IPS-11a (cell line): ENCODE measurements around the gene SH3RF3.

Experiments
- H3K4me3 ChIP-seq: one replicate; pipeline ENCODE4 v1.5.1; 2013; ENCODE audit warnings: low read depth, low read length, control low read depth

SH3RF3 gene

DNA sequence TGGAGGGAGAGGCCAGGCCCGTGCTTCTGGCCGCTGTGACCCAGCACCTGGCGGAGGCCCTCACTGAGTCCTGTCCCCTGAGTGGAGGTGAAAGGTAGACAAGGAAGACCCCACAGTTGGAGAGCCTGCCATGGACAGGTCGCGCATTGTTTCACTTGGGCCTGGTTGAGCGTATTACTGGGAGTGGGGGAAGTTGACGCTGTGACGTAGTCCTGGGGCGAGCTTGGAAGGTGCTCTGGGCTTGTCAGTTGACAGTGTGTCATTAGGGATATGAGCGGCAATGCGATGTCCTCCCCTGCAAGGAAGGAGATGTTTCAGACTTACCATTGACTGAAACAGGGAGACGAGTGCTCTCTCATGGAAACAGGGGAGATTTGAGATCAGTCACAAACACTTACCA, 127.1 kb downstream of the SH3RF3 start:
- no peak overlapping the region for H3K4me3 ChIP-seq

DNA sequence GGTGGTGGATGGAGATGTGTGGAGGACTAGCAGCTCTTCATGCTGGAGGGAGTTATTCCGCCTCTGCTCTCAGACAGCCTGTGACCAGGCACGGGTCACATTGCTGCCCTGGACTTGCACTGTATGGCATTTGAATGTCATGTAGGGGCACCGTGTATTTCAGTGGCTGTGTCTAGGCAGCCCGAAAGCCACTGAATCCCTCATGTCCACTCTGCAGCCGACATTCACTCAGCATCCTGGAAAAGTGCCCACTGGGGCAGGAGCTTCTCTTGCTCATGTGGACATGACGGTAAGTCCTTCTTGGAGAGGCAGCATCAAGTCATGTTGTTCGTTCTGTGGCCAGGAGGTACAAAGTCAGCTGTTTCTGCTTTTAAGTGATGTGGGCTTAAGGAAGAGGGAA, 127.9 kb downstream of the SH3RF3 start:
- H3K4me3 ChIP-seq, result no peak overlapping the region

DNA sequence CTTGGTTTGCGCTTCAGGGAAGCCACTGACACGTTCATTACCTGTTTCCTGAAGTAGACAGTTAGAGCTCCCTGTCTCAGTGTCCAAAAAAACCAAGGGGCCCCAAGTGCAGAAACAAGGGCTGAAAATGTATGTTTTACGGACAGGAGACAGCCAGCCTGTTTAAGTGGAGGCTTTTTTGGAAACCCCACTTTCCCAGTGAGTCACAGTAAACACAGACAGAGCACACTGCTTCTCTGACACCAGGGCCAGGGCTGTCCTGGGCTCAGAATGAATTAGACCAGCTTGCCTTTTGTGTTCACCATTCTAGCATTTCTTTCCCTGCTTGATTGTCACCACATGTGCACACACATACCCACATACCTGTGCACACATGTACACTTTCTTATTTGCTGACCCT, 128.6 kb downstream of the SH3RF3 start:
- no peak overlapping the region for H3K4me3 ChIP-seq

DNA sequence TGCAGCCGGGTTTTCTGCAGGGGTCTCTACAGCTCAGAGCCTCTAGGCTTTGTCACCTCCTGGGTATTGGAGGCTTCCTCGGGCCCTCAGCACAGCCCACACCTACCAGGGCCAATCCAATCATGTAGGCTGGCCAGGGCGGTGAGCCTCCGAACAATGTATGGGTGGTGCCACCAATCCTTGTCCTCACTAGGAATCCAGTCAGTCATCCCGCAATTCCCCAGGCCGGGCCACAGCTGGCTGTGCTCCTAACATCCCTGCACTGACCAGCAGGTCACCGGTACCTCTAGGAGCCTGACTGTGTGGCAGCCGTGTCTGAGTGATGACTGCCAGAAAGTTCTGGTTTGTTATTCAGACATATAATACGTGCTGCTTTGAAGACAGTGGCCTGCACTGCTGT, 129.4 kb downstream of the SH3RF3 start:
- H3K4me3 ChIP-seq, result no peak overlapping the region

DNA sequence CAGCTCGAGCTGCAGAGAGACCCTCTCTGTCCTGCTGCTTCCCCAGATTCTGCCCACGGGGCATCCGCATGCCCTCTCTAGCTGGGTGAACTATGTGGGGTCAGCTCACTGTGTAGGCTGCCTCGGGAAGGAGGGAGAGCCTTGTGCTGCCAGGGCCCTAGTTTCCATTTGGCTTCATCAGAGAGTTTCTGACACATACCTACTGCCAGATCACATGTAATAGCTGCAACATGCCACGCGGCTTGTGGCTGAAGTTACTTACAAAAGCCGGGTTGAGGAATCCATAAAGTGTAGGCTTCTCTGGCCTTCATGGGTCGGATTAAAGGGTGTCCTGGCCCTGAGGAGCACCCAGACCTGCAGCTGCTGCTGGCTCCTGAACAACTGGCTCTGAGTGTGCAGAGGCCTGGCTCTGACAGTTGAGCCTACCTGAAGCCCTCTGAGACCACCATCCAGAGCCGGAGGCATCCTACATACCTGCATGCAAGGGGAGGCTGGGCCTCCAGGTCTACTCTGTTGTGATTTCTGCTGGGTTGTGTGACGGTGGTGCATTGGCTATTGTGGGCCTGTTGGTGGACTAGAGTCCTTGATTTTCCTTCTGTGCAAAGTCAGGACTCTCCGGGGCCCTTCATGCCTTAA, 130.0 kb downstream of the SH3RF3 start:
- no peak overlapping the region for H3K4me3 ChIP-seq

DNA sequence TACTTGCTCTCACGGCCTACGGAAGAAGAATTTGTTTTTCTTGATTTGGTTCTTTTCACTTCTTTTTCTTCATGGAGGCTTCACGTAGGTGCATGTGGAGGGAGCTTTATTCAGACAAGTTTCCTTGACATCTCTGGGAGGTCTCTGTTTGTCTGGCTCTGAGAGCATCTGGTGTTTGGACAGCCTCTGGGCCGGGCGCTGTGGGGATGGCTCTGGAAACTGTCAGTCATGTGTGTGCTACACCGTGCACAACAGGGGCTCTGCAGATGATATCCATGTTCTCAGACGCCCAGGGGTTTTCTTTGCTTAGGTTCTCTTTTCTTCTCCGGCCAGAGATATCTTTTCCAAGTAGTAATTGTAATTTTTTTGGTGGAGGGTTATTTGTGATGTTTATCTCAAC, 130.7 kb downstream of the SH3RF3 start:
- no peak overlapping the region for H3K4me3 ChIP-seq

DNA sequence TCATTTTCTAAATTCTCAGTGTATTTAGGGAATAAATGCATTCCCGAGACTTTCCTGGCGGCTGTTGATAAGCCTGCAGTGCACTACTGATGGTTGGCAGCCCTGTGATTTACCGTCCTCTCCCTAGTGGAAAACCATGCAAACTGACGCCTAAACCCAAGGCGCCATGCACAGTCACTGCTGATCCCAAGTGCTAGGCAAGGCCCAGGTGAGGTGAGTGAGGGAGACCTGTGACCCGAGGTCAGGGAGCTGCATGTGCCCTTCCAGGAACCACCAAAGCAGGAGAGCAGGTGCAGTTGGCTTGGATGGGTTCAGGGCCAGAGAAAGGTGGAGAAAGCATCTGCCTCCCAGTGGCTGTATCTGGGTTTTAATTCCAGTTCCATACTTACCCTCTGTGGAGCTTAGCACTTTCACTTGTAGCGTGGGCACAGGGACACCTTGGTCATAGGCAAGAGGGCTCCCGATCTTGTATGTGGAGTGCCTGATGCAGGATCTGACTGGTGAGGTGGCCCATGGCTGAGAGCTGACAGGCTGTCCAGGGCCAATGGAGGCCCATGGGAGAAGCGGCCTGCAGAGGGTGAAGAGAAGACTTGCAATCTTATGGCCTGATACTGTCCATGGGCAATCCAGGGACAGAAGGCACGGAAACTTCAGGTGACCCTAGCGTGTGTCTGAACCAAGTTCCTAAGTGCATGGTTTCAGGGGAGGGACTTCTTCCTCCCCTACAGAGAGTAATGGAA, 131.3 kb downstream of the SH3RF3 start:
- no peak overlapping the region for H3K4me3 ChIP-seq

DNA sequence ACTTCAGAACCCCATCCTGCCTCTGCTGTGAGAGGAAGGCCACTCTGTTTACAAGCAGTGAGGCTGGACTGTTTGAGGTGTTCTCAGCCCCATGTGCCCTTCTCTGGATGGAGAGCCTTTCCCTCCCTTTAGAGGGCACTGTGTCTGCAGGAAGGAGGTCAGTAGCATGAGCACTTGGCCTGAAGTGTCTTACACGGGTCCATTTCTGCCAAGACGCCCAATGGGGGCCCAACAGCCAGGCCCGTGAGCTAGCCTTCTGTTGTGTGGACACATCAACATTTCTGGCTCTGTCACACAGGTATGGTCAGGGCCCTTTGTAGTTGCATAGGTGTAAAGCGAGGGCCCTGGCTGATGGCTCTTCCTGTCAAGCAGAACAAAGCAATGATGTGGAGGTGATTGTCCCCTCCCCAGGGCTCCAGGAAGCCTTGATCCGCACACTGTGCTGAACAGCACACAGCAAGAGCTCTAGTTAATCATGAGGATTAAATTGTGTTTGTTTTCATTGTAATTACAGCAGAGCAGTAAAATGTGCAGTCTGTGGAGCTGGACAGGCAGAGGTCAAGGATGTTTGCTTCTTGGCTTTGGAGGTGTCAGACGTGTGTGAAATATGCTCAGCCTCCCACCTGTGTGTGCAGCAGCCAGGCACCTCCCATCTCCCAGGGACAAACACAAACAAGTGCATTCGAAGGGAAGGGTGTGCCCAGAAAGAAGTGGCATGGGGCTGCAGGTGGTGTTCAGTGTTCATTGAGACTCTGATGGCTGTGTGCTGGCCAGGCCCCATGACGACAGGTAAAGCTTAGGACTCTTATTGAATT, 132.1 kb downstream of the SH3RF3 start:
- no peak overlapping the region for H3K4me3 ChIP-seq

DNA sequence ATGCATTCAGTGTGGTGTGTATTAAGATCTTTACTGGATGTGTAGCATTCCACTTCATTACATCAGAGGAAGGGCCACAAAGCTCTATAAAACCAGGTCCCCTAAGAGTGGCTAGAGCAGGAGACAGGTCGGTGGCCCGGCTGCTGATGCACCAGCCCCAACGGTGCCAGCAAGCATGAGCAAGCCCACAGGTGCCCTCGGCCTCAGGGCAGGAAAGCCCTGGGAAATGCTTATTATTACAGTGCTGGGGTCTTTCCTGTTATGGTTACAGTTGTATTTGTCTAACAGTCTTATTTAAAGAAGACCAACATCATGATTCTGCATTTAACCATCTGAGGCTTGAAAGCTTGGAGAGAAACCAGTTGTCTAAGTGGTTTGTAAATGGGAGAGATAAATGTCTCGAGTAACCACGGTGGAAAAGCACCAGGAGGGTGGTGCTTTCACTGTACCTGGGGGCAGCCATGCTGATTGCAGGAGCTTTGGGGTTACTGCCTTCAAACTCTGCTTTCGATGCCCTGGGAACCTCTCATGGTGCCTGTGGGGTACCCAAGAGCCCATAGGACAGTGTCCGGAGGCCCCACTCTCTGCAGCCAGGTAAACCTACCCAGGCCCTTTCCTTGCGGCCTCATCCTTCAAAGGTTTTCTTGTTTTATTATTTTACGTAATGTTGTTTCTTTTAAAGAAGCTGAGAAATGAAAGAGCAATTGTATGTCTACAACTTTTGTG, 133.1 kb downstream of the SH3RF3 start:
- no peak overlapping the region for H3K4me3 ChIP-seq

DNA sequence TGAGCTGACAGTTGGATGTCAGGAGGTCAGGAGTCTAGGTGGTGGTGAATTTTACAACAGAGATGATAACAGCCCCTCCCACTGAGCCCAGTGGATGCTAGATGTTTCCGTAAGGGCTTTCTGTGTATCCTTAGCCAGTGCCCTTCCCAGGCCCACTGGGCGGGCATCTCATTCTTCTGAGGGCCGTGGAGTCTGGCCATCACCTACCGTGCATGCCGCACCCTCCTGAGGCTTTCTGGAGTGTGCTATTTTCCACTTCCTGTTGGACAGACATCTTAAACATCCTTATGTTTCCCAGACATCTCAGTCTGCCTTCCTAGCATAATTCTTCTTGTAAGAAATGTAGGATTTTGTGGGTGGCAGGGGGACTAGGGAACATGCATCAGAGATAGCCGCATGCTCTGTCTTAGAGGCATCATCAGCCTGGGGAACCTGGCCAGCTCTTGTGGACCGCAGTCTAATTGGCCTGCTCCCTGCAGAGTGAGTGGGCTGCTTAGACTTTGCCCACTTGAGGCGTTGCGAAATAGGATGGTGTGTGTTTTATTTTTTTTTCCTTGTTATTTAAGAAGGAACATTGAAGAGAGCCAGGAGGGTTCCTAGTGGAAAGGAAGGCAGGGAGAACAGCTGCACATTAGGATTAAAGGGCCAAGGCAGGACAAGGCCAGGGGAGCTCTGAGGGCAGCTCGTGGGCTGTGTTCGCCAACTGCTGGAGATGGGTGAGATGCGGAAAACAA, 135.8 kb downstream of the SH3RF3 start:
- no peak overlapping the region for H3K4me3 ChIP-seq

DNA sequence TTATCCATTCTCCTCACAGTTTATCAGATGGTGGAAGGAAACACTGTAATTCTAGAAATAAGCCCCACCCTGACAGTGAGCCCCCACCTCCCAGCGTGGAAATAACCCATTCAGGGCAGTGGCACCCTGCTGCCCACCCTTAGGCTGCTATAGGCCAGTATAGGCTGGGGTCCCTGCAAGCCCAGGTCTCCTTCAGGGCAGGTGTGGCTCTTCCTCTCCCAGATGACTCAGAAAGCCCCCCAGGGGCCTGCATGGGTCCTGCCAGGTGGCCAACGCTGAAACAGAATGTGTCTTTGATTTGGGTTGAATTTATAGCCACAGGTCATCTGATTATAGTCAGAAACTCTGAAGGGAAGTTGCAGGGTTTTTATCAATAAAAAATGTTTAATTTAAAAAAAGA, 136.4 kb downstream of the SH3RF3 start:
- no peak overlapping the region for H3K4me3 ChIP-seq

DNA sequence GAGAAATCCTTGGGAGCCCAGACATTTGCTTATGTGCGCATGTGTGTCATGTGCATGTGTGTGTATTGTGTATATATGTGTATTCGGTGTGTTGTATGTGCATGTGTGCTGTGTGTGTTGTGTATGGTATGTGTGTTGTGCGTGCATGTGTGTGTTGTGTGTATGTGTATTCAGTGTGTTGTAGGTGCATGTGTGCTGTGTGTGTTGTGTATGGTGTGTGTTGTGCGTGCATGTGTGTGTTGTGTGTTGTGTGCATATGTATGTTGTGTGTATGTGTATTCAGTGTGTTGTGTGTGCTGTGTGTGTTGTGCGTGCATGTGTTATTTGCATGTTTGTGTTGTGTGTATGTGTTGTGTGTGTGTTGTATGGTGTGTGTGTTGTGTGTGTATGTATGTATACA, 136.9 kb downstream of the SH3RF3 start:
- no peak overlapping the region for H3K4me3 ChIP-seq

DNA sequence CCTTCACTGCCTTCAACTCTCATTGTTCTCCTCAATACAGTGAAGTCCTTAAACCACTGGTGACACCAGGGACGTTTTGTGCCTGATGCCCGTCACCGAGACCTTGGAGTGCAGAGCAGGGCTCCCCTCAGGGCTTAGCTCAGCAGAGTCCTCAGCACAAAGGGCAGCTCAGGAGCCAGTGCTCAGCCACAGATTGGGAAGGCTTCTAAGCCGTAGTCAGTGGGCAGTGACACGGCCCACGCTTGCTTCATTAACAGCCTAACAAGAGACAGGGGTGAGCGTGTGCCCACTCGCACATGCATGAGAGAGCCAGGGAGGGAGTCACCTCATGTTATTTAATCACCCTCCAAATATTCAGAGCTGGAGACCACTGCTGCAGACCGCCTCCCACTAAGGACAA, 137.5 kb downstream of the SH3RF3 start:
- no peak overlapping the region for H3K4me3 ChIP-seq

DNA sequence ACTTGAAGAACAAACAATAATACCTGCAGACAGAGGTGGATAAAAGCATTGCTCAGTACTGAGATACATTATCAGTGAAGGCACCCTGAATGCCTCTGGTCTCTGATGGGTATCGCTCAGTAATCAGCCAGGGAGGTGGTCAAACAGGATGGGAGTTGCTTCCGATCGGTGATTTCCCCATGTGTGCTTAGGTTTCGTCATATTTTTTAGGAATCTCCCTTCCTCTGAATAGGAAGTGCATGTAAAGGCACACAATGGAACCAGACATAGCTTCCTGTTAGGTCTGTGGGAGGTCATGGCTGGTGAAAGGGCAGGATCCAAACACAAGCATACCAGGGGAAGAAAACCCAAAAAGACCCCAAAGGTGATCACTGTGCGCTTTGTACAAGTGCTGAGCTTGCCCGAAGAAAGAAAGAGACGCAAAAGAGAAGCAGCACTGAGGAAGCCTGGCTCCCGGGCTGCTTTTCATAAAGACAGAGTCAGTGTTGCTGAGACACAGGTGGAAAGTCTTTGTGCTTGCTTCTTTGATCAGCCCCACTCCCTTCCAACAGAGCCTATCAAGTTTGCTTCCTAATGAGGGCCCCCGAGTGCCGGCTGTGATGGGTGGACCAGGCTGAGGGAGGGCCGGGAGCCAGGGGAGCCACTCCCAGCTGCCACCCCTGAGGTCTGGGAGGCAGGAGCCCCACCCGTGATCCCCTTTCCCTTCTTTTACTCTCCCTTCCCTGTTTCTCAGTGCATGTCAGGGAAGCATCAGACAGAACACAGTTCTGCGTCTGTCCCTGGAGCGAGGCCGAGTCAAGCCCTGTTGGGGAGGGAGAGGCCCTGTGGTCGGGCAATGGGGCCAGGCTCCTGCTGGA, 138.2 kb downstream of the SH3RF3 start:
- no peak overlapping the region for H3K4me3 ChIP-seq

DNA sequence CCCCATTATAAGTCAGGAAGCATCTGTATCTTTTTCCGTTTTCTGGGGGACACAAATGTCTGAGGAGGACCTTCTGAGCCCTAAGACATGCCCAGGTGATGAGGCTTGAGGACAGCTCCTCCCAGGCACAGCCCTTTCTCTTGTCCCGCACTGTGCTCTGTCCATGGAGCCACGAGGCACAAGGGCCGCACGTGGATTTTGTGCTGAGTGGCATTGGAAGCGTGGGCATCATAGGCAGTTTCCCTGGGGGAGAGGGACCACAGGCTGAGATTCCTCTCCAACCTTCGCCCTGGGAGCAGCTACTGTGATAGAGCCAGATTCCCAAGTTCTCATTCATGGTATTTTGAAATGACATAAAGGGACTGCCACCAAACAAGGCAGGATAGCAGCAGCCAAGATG, 139.9 kb downstream of the SH3RF3 start:
- no peak overlapping the region for H3K4me3 ChIP-seq

DNA sequence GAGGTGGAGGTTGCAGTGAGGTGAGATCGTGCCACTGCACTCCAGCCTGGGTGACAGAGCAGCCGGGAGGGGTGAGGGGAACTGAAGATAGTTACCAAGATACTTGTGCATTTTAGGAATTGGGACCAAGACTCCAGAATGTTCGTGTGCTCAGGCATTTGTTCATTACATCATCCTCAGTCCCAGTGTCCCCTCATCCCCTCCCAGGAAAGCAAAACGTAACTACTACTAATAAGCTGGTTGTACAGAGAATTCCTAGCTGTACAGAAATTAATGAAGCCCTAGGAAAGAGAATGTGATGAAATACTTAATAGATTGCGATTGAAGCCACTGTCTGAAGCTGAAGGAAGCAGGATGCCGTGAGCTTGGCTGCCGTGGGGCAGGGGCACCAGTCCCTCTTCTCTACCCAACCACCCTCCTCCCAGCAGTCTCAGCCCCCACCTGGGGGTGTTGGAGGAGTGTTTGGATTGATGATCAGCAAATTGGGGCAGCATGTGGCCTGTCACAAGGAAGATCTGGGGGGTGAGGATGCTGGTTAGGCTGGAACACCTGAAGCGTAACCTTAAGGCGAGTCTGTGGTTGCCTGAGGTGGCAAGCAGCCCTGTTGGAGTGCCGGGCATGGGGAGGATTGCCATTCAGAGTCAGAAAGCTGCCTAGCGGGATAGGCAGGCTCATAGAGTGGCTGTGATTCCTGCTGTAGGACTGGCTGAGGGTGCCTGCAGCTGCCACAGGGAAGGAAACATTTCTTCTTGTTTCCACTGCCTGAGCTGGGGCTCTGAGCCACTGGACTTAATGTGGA, 140.9 kb downstream of the SH3RF3 start:
- H3K4me3 ChIP-seq, result no peak overlapping the region

DNA sequence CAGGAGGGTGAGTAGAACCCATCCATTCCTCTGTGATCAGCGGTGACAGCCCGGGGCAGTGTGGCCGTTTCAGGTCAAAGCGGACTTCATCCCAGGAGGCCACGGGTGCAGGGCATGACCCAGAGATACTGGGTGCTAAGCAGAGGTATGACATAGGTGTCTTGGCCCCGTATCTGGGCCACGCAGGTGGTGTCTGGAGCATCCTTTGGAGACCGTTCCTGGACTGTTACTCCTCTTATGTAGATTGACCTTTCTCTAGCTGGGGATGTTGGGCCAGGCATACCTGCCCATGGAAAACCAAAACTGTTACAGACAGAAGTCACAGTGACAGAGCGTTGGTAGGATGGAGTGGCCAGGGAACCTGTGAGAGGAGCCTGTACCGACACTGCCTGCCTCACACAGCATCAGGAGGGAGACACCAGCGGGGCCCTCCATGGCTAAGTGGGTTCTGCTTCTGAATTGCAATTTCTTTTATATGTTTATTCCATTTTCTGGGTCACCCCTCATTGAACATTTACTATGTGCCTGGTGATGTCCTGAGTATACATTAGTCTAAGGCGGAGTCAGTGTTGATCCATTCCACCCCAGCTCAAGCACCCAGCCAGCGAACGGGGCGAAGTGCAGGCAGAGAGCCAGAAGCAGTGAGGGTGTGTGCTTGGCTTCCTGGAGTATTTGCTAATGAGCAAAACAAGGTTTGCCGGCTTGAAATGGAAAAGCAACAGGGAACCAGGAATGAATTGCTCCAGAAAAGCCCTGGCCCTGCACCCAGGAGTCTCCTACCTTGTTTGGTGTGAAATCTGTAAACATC, 141.7 kb downstream of the SH3RF3 start:
- no peak overlapping the region for H3K4me3 ChIP-seq

DNA sequence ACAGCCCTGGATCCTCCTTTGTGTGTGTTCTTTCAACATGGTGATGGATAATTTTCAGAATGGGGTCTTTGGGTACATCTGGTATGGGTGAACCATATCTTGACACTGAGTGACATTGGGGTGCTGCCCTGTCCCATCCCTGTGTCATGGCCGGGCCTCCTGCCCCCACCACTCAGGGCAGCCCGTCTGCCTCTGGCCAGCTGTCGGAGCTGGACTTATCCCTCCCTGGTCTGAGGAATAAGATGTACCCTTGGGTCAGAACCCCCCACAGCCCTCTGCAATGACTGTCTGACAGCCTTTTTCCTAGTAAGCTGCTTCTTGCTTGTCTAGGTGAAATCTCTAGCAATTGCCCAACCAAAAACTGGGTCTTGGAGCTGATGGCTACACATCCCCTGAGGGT, 142.9 kb downstream of the SH3RF3 start:
- no peak overlapping the region for H3K4me3 ChIP-seq
